Measurements from ENCODE around the gene EPOP. TPM values are rescaled to one million over a fixed set of nuclear protein-coding genes. Genes with fewer than 3 reads are reported as not detected.
A peak's percentile ranks its signal among the peaks of the same experiment; 100 is the strongest.

The EPOP gene
- total RNA-seq (2014; rRNA removed; shearing (Covaris generic)): 6.1 and 6.6 TPM in 2 replicates

GRCh38 chr17:38674749-38675615 is at the start of gene EPOP:
TSS of gene EPOP (minus strand) at chr17:38674957. CDS start at chr17:38674495, 462 bp downstream.
- no peaks in the 10 kb centered on the region for H3K9me3 ChIP-seq (replicated peaks)
- H3K4me3 ChIP-seq: peak within 1 kb of the TSS; percentile 59
- 0 out of 2 replicates have a peak, but pooled peaks cover 3% of the 10 kb centered on the region for H3K27me3 ChIP-seq
- H3K36me3 ChIP-seq: no peaks in the 10 kb centered on the region
- H3K4me1 ChIP-seq: peaks cover 6% of the 10 kb centered on the region; the same call in 1 of the 2 replicates
- no peak within 1 kb of the TSS for H3K27ac ChIP-seq
- peak; percentile 88 to 89 for DNase-seq

DNA sequence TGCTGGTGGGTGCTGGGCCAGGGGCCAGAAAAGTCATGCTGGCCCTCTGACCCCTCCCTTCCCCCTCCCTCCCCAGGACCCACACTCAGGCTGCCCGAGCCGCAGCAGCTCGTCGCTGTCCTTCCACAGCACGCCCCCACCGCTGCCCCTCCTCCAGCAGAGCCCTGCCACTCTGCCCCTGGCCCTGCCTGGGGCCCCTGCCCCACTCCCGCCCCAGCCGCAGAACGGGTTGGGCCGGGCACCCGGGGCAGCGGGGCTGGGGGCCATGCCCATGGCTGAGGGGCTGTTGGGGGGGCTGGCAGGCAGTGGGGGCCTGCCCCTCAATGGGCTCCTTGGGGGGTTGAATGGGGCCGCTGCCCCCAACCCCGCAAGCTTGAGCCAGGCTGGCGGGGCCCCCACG is 47.0 kb upstream of the EPOP start:
- DNase-seq: no peak
- Histone ChIP-seq H3K27ac (no peak overlapping the region), H3K36me3 (peaks cover 6% of the 10 kb centered on the region; the same call in 1 of the 2 replicates), H3K27me3 (no peaks in the 10 kb centered on the region), H3K4me1 (peaks cover 16% of the 10 kb centered on the region), H3K4me3 (no peak overlapping the region), H3K9me3 (replicated peaks) (no peaks in the 10 kb centered on the region)

DNA sequence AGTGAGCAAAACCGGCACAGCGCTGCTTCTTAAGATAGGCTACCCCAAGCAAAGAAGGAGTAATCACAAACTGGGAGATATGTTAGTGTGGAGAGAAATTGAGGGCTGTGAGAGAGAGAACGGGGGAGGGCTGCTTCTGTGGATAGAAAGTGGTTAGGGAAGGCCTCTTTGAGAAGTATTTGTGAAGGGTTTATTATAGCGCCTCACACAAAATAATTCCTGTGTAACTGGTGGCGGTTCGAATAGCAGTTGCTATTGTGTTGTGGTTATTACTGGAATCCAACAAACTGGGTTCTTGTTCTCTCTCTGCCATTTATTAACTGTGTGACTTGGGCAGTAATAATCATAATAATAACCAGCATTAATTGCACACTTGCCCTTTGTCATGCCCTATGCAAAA is 46.2 kb upstream of the EPOP start:
- DNase-seq: no peak
- no peaks in the 10 kb centered on the region for H3K9me3 ChIP-seq (replicated peaks)
- H3K4me1 ChIP-seq: peaks cover 16% of the 10 kb centered on the region
- no peaks in the 10 kb centered on the region for H3K27me3 ChIP-seq
- H3K36me3 ChIP-seq: peaks cover 6% of the 10 kb centered on the region; the same call in 1 of the 2 replicates
- H3K27ac ChIP-seq: no peak overlapping the region
- no peak overlapping the region for H3K4me3 ChIP-seq

DNA sequence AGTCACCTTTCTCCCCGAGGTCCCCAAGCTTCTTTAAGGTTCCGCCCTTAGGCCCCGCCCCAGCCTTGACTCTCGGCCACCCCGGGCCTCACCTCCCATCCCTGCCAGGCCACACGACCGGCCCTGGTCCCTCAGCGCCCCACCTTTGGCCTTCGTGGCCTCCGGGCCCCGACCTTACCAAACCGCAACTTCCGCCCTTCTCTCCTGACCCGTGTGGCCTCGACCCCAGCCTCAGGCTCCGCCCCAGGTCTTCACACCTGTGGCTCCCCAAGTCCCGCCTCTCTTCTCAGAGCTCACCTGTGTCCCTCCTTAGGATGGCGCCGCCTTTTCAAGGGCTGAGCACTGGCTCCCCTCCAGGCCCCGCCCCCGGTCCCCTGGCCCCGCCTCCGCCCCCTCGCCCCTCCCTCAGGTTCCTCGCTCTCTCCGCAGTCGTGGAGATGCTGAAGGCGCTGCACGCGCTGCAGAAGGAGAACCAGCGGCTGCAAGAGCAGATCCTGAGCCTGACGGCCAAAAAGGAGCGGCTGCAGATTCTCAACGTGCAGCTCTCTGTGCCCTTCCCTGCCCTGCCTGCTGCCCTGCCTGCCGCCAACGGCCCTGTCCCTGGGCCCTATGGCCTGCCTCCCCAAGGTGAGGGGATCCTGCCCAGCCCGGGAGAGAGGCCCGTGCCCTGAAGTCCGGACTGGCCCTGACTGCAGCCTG is 45.3 kb upstream of the EPOP start:
- Histone ChIP-seq H3K9me3 (replicated peaks) (no peaks in the 10 kb centered on the region), H3K27ac (no peak overlapping the region), H3K36me3 (peaks cover 9% of the 10 kb centered on the region; the same call in 1 of the 2 replicates), H3K4me3 (no peak overlapping the region), H3K4me1 (peaks cover 11% of the 10 kb centered on the region), H3K27me3 (no peaks in the 10 kb centered on the region)
- DNase-seq: no peak

DNA sequence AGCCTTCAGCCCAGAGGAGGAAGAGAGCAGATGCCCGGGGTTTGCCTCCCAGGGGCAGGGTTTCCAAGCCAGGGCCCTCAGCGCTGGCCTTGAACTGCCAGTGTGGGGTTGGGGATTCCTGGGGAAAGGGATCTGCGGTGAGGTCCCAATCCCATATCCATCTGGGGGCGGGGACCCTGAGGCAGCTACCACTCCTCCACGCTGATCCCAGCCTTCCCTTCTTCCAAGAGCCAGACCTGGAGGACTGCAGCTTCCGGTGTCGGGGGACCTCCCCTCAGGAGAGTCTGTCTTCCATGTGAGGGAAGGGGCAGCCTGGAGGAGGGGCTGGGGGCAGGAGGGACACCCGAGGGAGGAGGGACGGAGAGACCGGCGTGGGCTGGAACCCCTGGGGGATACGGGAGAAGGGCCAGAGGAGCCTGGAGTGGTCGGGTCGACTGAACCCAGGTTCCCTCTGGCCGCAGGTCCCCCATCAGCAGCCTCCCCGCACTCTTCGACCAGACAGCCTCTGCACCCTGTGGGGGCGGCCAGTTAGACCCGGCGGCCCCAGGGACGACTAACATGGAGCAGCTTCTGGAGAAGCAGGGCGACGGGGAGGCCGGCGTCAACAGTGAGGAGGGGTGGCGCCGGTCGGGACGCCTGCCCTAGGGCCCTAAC is 44.7 kb upstream of the EPOP start:
- Histone ChIP-seq H3K4me3 (no peak overlapping the region), H3K27ac (no peak overlapping the region), H3K36me3 (peaks cover 9% of the 10 kb centered on the region; the same call in 1 of the 2 replicates), H3K9me3 (replicated peaks) (no peaks in the 10 kb centered on the region), H3K27me3 (no peaks in the 10 kb centered on the region), H3K4me1 (peaks cover 7% of the 10 kb centered on the region)
- no peak for DNase-seq

GRCh38 chr17:38717139-38717745 is 42.5 kb upstream of the EPOP start:
- Histone ChIP-seq H3K36me3 (peaks cover 18% of the 10 kb centered on the region; the same call in 1 of the 2 replicates), H3K9me3 (replicated peaks) (no peaks in the 10 kb centered on the region), H3K27me3 (no peaks in the 10 kb centered on the region)

GRCh38 chr17:38716368-38717005 is 41.7 kb upstream of the EPOP start:
- H3K27ac ChIP-seq: no peak overlapping the region
- H3K4me1 ChIP-seq: no peaks in the 10 kb centered on the region; the same call in 1 of the 2 replicates
- no peak for DNase-seq
- H3K36me3 ChIP-seq: peaks cover 18% of the 10 kb centered on the region; the same call in 1 of the 2 replicates
- H3K9me3 ChIP-seq (replicated peaks): no peaks in the 10 kb centered on the region
- no peak overlapping the region for H3K4me3 ChIP-seq
- H3K27me3 ChIP-seq: no peaks in the 10 kb centered on the region

More at GRCh38 chr17:38717139-38717745, 42.5 kb upstream of the EPOP start:
- Histone ChIP-seq H3K27ac (no peak overlapping the region), H3K4me1 (no peaks in the 10 kb centered on the region; the same call in 1 of the 2 replicates), H3K4me3 (no peak overlapping the region)
- no peak for DNase-seq

DNA sequence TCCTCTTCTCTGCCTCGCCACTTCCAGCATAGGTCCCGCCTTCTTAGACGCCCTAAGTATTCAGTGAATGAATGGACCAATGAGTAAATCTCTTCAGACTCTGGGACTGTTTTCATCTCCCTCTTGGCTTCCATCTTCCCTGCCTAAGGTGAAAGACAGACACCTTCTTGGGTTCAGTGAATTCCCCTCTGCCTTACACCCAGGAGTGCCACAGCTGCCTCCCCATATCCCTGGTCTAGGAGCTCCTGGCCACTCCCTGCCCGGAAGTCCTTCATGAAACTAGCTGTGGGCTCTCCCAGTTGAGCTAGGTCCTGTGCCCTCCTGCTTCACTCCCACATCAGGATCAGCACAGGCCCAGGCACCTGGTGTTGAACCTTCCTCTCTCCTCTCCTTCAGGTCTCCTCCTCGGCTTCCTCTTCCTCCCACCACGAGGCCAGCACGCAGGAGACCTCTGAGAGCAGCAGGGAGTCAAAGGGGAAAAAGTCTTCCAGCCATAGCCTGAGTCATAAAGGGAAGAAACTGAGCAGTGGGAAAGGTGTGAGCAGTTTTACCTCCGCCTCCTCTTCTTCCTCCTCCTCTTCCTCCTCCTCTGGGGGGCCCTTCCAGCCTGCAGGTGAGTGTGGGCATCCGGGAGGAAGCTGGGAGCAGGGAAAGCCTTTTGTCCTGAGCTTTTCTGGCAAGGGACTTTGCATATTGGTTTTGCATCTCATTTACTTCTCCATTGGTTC is 40.6 kb upstream of the EPOP start:
- Histone ChIP-seq H3K27ac (no peak overlapping the region), H3K36me3 (peaks cover 12% of the 10 kb centered on the region; the same call in 1 of the 2 replicates), H3K4me3 (no peak overlapping the region), H3K9me3 (replicated peaks) (no peaks in the 10 kb centered on the region), H3K4me1 (peaks cover 8% of the 10 kb centered on the region), H3K27me3 (no peaks in the 10 kb centered on the region)
- DNase-seq: no peak

GRCh38 chr17:38713456-38714075 is 38.8 kb upstream of the EPOP start:
- Histone ChIP-seq H3K36me3 (peaks cover 12% of the 10 kb centered on the region; the same call in 1 of the 2 replicates), H3K27ac (no peak overlapping the region), H3K9me3 (replicated peaks) (no peaks in the 10 kb centered on the region), H3K4me3 (no peak overlapping the region), H3K4me1 (peaks cover 22% of the 10 kb centered on the region), H3K27me3 (no peaks in the 10 kb centered on the region)
- no peak for DNase-seq

GRCh38 chr17:38712593-38712992 is 37.8 kb upstream of the EPOP start:
- H3K36me3 ChIP-seq: peaks cover 12% of the 10 kb centered on the region; the same call in 1 of the 2 replicates
- peaks cover 22% of the 10 kb centered on the region for H3K4me1 ChIP-seq
- DNase-seq: no peak

DNA sequence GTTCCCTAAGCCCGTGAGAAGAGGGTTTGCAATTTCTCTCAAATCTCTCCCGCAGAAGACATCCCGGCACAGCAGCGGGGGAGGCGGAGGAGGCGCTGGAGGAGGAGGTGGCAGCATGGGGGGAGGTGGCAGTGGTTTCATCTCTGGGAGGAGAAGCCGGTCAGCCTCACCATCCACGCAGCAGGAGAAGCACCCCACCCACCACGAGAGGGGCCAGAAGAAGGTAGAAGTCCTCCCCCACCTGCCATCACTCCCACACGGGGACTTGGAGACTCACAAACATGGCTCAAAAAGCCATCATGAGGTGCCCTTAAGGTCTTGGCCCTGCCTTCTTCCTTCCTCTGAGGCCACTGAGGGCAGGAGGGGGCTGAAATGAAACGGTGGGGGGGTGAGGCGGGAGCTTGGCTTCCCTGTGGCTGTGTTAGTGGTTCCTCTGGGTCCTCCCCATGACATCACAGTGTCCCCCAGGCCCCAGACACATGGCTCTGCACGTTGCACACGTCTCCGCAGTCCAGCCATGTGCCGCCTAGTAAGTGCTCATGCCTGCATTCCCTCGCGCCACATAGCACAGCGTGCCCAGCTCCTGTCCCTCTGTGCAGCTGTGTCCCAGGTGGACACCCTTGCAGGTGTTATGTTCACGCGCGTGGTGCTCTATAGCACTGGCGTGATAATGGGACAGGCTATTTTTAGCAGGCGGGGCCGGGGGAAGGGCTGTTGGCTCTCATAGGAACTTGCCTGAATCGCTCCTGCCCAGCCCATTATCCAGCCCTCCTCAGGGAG is 37.2 kb upstream of the EPOP start:
- Histone ChIP-seq H3K4me3 (no peak overlapping the region), H3K27me3 (no peaks in the 10 kb centered on the region), H3K36me3 (peaks cover 12% of the 10 kb centered on the region; the same call in 1 of the 2 replicates), H3K9me3 (replicated peaks) (no peaks in the 10 kb centered on the region), H3K27ac (no peak overlapping the region), H3K4me1 (peaks cover 22% of the 10 kb centered on the region)
- DNase-seq: no peak

More at GRCh38 chr17:38712593-38712992, 37.8 kb upstream of the EPOP start:
- Histone ChIP-seq H3K9me3 (replicated peaks) (no peaks in the 10 kb centered on the region), H3K27me3 (no peaks in the 10 kb centered on the region), H3K27ac (no peak overlapping the region), H3K4me3 (no peak overlapping the region)

DNA sequence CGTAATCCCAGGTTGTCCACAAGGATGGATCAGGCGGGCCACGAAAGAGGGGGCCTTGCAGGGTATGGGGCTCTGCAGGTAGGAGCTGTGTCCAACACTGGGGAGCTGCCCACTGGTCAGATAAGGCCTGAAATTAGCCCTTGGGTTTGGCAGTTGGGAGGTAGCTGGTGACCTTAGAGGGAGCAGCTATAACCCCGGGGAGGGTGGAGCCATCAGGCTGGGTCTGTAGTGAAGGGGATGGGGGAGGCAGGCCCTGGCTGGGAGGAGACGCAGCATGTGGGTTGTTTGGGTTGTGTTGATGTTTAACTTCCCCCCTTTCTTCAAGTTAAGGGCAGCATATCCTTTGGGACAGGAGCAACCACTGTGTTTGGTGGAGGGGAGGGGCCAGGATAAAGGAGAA is 36.2 kb upstream of the EPOP start:
- H3K9me3 ChIP-seq (replicated peaks): no peaks in the 10 kb centered on the region
- H3K4me3 ChIP-seq: no peak overlapping the region
- no peak for DNase-seq
- peak overlapping the region; percentile 31; the same call in 1 of the 2 replicates for H3K27ac ChIP-seq
- H3K36me3 ChIP-seq: peaks cover 12% of the 10 kb centered on the region; the same call in 1 of the 2 replicates
- H3K27me3 ChIP-seq: no peaks in the 10 kb centered on the region
- peaks cover 22% of the 10 kb centered on the region for H3K4me1 ChIP-seq

All from SJCRH30 (cell line).